ENCODE data around the gene CDC42BPG.

The CDC42BPG gene

DNA sequence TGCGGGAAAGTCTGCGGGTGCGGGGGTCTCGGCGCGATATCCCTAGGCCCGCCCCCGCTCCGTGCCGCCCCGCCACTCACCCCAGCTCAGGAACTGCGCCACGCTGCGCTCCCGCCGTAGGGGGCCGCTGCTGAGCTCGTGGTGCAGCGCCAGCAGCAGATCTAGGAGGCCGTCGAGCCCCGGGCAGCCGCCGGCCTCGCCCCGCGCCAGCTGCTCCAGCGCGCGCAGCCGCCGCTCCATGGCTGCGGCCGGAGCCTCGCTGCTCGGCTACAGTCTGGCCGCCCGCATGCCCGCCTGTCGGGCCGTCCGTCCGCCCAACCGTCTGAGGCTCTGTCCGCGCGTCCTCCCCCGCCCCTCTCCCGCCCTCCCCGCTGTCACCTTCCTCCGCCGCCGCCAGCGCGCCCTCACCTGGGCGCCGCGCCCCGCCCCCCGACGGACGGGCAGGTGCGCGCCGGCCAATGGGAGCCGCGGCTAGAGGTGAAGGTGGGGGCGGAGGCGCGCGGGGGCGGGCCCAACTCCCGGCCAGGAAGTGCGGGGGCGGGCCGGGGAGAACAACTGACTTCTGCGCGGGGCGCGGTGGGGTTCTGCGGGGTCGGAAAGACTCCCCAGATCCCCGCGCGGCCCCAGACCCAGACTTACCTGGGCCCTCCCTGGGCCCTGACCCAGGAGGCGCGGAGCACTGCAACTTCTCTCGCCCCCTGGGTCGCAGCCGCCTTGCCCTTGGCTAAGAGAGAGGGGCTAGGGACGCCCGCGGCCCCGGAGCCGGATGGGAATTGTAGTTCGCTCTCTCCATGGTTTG lies at the start of gene CDC42BPG:
TSS of gene CDC42BPG (minus strand) at position 324 of the 799 bp plus-strand sequence. CDS start at position 240, 84 bp downstream.
- DNase-seq (ENCODE audit: low read depth) = peak; percentile 37

DNA sequence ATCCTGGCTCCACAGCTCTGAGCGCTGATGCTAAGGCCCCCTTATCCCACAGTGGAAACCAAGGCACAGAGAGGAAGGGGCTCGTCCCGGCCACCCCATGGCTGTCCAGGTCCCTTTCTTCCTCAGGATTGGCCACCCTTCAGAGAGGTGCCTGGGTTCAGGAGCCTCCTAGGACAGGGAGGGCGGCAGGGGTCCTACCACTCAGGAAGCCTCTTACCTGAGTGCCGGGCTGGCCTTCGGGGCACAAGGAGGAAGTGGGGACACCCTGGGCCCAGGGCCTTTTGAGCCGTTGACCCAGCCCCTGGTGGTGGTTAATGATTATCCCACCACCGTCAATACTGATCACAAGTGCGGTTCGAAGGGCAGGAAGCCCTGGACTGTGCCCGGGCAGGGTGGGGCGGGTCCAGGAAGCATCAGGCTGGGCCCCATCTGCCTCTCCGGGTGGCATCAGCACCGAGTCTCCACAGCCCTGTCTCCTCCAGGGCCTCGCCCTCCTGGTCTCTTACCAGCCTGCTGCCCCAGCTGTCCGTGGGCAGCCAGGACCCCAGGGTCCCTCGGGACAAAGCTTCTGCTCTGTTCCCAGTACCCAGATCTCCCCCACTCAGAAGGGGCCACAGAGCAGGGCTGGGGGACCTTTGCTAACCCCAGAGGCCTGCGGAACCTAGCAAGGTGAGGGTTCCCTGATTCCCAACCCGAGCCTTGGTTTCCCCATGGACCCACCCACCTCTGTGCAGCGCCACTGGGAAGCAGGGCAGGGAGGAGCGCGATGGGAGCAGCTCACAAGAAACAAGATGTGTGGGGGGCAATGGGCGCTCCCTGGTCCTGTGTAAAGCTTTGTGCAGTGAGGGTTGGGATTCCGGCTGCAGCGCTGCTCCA lies 49.0 kb upstream of the CDC42BPG start:
- DNase-seq (ENCODE audit: low read depth) = no peak

DNA sequence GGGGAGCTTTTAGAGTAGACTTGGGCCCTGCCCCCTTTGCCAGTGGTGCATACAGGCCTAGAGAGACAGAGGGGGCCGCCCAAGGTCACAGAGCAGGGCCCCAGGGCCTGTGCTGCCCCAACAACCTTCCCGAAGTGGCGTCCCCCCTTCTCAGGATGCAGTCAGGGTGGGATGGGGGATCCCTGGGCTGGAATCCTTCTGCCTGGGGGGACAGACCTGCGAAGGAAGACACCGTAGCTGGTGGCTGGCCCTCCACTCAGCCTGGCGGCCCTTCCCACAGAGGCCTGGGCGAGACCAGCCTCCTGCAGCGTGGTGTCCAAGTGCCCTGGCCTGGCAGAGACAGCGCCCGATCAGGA lies 48.4 kb upstream of the CDC42BPG start:
- DNase-seq (ENCODE audit: low read depth) = no peak

DNA sequence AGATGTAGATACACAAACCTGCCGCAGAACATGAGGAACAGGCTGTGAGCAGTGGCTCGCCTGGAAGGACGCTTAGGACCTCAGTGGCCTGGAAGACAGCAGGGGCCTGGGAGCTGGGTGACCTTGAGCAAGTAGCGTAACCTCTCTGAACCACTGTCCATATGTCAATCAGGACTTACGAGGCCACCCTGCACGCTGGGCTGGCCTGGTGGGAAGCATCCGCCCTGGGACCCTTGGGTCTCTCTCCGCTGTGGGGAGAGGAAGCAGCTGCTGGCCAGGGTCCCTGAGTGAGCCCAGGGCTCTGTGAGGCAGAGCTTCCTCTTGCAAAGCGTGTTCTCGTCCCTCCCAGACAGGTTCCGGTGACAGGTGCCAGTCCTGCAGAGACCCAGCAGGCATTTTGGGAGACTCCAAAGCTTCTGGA lies 48.0 kb upstream of the CDC42BPG start:
- DNase-seq (ENCODE audit: low read depth) = no peak

DNA sequence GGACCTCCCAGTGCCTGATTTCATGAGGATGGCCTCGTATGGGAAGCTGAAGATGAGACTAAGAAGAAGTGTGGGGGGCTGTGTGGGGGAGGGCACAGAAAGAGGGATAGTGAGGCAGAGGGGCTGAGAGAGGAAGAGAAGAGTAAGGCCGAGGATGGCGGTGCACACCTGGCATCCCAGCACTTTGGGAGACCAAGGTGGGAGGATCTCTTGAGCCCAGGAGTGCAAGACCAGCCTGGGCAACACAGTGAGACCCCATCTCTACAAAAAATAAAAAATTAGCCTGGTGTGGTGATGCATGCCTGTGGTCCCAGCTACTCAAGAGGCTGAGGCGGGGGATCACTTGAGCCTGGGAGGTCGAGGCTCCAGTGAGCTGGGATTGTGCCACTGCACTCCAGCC lies 47.4 kb upstream of the CDC42BPG start:
- DNase-seq (ENCODE audit: low read depth) = no peak

GRCh38 chr11:64891215-64891848 lies 46.9 kb upstream of the CDC42BPG start:
- no peak for DNase-seq (ENCODE audit: low read depth)

GRCh38 chr11:64890522-64890939 lies 46.1 kb upstream of the CDC42BPG start:
- DNase-seq (ENCODE audit: low read depth) = no peak

DNA sequence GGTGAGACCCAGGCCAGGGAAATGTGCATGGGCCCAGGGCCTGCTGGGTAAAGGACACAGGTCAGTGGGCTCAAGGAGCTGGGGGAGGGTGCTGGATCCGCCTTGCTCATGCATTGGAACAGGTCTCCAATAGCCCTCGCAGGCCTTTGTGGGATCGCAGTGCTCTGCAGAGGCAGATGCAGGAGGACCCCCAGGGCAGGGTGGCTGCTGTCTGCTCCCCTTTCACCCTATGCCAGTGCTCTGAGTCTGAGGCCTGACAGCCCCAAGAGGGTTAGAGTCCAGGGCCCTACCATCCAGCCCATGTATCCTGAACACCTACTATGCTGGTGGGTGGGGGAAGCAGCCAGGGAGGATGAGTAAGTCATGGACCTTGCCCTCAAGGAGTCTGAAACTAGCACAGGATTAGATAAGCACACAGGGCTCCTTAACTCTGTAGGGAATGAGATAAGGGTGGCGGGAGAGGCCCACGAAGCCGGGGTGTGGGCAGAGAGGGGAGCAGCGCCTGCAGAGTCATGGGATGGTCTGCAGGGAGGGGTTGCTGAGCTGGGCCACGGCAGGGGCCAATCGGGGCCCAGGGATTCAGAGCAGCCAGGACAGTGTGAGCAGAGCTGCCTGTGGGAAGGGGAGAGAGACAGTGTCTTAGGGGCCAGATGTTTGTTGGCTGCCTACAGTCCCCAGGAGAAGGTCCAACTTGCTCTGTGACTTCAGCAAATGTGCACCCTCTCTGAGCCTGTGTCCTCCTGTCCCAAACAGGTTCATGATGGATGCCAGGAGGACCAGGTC lies 44.5 kb upstream of the CDC42BPG start:
- peak; percentile 80 for DNase-seq (ENCODE audit: low read depth)

GRCh38 chr11:64888406-64888728 lies 43.9 kb upstream of the CDC42BPG start:
- no peak for DNase-seq (ENCODE audit: low read depth)

DNA sequence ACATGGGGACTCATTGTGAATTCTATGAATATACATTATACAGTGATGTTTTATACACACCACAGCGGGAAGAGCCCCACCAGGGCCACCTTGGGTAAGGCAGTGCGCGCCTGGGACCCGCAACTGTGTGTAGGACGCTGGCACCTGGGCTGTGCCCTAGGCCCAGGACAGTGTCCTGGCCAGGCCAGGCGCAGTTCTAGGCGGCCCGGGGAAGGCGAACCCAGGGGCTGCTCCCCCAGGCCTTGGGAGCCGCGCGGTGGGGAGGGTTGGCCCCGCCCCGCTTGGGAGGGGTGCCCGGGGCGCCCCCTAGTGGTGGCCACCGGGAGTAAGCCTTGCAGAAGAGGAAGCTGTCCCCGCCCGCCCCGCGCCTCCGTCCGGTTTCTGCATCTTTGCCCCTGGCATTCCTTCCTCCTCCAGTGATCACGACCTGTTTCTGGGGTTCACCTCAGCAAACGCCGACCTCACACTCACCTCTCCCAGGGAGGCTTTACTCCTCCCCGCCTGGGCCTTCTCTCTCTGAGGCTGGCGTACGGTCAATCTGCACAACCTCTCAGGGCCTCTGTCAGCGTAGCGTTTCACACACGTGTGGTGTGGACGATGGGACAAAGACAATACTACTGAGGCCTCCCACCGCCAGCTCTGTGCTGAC lies 43.4 kb upstream of the CDC42BPG start:
- no peak for DNase-seq (ENCODE audit: low read depth)

DNA sequence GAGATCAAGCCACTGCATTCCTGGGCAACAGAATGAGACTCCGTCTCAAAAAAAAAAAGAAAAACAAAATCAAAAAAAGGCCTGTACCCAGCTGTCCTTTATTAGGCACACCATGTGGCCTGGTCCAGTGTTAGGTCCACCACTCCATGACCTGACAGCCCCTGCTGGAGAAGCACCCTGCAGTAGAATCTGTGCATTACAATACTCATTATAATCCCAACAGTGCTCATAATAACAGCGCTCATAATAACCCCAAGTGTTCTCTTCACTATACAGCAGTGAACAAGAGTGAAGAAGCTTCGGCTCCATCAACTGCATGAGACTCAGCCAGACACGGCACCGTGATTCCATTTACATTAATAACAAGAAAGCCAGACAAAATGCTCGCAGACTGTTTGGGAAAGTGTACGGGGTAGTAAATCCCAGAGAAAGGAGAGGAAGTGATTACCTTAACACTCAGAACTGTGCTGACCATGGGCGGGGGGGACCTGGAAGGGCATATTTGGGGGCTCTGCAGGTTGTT lies 42.8 kb upstream of the CDC42BPG start:
- DNase-seq (ENCODE audit: low read depth) = no peak

GRCh38 chr11:64885367-64886286 lies 41.2 kb upstream of the CDC42BPG start:
- DNase-seq (ENCODE audit: low read depth) = no peak

GRCh38 chr11:64884019-64884418 lies 39.6 kb upstream of the CDC42BPG start:
- DNase-seq (ENCODE audit: low read depth) = no peak

DNA sequence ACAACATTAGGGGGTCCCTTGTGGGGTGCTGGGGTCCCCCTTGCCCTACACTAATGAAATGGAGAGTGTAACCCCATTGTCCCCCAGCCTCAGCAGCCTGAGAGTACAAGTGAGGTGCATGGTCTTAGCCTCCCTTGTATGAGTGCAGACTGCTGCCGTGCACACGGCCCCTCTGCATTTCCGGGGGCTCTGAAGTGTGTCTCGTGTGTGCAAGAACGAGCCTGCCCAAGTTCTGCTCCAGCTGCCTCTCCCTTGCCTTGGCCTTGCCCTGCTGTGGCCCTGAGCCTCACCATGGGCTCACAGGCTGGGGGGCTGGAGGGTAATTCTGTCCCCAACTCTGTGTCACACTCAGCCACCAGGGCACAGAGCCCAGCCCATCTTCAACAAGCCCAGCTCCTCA lies 39.1 kb upstream of the CDC42BPG start:
- no peak for DNase-seq (ENCODE audit: low read depth)

DNA sequence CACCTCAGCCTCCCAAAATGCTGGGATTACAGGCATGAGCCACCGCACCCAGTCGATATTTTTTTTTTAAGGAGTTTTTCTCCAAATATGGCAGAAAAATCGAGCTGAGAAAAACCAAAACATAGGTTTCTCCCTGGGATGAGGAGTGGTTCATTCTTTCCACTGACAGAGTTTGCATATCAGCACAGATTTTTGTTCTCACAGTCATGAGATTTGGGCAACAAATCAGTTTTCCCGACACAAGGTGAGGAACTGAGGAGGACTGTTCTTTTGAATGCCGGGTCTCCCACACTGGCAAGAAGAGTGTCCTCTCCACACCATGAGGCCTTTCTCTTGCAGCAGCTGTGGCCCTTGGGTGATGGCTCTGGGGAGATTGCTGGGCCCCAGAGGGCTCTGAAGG lies 37.8 kb upstream of the CDC42BPG start:
- no peak for DNase-seq (ENCODE audit: low read depth)

- DNase-seq (ENCODE audit: low read depth) = no peak
Measured at GRCh38 chr11:64881476-64881875, 37.0 kb upstream of the CDC42BPG start.

DNA sequence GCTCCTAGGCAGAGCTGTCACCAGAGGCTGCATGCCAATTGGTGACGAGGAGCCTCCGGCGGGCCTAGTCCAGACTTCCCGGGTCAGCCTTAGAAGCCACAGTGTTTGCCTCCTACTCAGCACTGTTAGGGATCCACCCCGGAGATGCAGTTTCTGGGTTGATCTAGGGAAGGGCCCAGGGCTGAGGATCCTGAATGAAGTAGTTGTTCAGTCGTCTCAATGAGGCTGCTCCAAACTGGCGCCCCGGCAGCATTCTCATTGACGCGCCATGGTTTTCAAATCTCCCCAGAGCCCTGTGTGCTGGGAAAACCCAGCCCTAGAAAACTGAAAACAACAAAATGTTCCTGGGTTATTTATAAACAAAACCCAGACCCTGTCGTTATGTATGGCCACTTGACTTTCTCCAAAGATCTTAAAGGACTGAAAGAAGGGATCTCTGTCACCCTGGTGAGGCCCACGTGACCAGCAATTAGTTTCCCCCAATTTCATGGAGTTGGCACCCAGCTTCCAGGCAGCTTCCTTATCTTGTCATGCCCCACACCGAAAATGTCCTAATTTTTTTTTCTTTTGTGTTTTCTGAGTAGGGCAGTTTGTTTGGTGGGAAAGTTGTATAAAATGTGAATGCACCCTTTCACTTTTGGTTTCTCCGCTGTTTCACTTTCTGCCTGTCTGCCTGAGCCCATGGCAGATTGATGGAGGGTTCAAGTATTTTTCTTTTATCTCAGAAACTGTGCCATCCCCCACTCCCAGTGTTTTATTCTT lies 36.0 kb upstream of the CDC42BPG start:
- DNase-seq (ENCODE audit: low read depth) = no peak

GRCh38 chr11:64879244-64879900 lies 34.9 kb upstream of the CDC42BPG start:
- DNase-seq (ENCODE audit: low read depth) = no peak

Data from CMK (cell line).